ENCODE measurements around the gene COX7A2L.

Gene COX7A2L

GRCh38 chr2:42300527-42300926, 60.5 kb downstream of the COX7A2L start:
- TF ChIP-seq CTCF (conservative IDR thresholded peaks at IDR 0.05; ENCODE audit: low read length): no peak
- H3K4me3 ChIP-seq (ENCODE audit: low read length): no peak overlapping the region
- no peak for DNase-seq (ENCODE audit: low read depth)
